Measurements from ENCODE around the gene LIPG.

LIPG gene

DNA sequence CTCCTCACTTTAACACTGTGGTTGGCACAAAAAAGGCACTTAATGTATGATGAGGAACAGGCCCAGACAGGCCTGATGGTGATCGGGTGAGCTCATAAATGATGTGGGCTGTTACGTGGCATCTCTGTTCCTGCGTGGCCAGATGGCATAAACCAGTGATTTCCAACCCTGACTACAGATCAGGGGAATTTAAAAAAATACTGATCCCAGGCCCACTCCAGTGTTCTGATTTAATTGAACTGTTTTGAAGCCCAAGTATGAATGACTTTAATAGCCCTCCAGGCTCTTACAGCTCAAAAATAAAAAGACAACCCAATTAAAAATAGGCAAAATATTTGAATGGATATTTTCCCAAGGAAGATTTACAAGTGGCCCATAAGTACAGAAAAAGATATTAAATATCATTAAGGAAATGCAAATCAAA is 48.2 kb downstream of the LIPG start:
- in situ Hi-C loops (cut with MboI; ENCODE audit: low sequenced_read_pairs), result no loop called here

DNA sequence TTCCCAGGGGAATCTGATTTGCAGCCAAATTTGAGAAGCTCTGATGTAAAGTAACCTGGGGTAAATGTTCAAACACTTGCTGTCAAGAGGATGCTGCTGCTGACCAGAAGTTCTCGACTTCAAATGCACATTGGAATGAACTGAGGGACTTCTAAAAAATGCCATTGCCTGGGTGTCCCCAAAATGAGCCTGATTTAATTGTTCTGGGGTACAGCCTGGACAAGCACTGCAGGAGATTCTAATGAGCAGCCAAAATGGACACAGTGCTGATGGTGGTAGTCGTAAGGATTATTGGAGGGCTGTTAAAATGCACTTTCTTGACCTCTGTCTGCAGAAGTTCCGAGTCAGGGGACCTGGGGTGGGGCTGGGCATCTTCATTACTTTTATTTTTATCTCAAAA is 49.5 kb downstream of the LIPG start:
- in situ Hi-C loops (cut with MboI; ENCODE audit: low sequenced_read_pairs), result no loop called here

DNA sequence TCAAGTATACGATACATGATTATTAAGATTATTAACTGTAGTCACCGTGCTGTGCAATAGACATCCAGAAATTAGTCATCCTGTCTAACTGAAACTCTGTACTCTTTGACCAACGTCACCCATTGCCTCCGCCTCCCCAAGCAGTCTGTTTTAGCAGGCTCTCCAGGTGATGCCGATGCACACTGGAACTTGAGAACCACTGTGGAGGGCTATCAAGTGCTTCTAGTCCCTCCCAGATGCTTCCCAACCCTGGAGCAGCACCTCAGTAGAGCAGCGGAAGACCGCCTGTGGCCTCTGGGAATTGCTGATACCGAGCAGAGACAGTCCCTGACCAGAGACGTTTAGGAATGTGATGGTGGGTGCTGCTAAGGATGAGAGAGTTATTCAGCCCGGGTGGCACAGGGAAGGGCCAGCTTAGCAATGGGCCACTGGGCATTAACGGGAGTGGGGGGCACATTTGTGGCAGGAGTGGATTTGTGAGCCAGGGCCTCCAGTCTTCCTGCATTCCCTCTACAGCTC is 50.7 kb downstream of the LIPG start:
- in situ Hi-C loops (cut with MboI; ENCODE audit: low sequenced_read_pairs), result no loop called here

DNA sequence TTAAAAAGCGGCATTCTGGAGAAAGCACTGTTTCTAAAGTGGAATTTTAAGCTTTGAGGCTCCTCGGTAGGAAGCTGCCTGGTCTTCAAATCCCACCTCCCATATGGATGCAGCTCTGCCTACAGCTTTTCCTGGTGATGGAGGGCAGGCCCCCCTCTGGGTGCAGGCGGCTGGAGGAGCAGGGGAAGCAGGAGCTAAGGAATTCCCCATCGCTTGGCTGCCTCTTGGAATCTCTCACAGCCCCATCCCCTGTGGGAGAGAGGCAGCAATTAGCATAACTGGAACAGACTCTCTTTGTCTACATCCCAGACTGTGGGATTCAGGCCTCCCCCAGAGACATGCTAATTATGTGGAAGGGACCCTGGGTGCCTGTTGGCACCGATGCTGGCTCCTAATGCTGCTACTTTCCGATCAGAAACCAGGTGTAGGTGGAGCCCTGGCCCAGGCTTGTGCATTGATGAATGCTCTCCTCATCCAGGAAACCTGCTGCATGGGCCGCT is 51.3 kb downstream of the LIPG start:
- in situ Hi-C loops (cut with MboI; ENCODE audit: low sequenced_read_pairs), result no loop called here

DNA sequence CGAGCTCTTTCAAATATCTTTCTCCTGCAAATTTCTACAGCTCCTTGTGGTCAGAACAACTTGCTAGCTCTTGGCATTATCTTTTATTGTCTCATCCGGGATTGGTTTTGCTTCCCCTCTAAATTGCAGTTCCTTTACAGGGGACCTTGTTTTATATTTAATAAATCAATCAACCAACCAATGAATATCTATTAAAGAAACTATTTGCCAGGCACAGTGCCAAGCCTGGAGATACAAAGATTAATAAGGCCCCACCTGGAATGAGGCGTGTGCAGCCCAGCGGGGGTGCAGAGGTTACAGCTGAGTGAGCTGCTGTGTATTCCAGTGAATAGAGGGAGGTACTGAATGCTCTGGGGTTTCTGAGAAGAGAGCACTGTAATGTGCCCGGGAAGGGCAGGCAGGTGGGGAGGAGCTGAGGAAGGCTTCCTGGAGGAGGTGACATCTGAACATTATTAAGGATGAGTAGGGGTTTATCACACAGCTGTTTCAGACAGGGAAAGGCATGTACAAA is 51.8 kb downstream of the LIPG start:
- in situ Hi-C loops (cut with MboI; ENCODE audit: low sequenced_read_pairs), result no loop called here

DNA sequence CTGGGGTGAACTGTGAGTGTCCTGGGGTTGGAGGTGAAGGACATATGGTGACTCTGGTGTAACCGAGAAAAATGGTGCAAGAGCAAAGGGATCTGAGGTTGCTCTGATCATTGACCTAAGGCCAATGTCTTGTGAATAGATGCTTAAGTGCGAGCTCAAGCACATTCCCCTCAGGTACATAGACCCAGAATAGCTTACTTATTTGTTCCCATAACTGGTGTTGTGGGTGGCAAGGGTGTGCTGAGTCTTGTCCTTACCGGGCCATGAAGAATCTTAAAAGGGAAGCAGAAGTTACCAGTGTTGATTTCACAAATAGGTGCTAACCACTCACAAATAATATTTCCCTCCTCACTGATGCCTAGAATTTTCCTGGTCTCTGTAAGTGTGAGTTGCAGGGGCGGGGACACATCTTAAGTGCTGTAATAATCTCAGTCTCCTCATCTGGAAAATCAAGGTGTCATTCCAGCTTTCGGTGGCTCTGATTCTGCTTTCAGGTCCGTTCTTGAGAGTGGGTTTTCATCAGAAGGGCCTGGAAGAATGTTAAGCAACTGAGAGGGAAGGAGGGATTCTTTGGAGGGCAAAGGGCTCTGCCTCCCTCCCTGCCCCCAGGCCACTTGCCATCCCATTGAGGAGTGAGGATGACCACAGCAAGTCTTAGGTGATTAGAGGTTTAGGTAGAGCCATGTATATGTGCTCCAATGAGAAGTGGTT is 54.9 kb downstream of the LIPG start:
- in situ Hi-C loops (cut with MboI; ENCODE audit: low sequenced_read_pairs), result no loop called here

DNA sequence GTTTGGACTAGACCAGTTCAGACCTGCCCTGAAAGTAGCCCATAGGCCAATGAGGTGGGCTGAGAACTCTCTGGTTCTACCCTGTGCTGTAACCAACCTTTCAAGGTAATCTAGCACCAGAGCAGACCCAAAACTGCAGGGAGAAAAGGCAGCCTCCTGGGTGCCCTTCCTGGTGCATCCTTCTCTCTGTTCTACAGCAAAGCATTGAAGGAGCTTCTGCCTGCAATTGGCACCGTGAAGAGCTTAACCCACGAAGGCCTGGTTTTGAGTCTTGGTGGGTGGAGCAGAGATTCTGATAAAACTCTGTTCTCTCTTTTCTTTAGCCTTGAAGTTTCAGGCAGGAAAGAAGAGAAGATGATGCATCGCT is 55.5 kb downstream of the LIPG start:
- in situ Hi-C loops (cut with MboI; ENCODE audit: low sequenced_read_pairs), result no loop called here

DNA sequence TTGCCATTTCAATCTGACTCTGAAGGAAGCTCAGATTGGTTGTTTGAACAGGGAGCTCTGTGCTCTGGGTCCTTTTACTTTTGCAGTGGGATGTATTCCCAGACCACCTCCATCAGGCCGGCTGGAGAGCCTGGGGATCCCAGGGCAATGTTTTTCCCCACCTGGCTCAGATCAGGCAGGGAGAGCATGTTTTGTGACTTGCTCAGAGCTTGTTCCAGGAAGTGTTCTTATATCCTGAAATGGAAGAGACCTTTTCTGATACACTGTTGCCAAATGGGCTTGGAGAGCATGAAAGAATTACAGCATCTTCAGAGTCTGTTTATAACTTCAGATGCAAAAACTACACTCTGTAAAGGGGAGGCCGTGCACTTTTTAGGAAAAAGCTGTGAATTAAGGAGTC is 56.0 kb downstream of the LIPG start:
- in situ Hi-C loops (cut with MboI; ENCODE audit: low sequenced_read_pairs), result no loop called here

DNA sequence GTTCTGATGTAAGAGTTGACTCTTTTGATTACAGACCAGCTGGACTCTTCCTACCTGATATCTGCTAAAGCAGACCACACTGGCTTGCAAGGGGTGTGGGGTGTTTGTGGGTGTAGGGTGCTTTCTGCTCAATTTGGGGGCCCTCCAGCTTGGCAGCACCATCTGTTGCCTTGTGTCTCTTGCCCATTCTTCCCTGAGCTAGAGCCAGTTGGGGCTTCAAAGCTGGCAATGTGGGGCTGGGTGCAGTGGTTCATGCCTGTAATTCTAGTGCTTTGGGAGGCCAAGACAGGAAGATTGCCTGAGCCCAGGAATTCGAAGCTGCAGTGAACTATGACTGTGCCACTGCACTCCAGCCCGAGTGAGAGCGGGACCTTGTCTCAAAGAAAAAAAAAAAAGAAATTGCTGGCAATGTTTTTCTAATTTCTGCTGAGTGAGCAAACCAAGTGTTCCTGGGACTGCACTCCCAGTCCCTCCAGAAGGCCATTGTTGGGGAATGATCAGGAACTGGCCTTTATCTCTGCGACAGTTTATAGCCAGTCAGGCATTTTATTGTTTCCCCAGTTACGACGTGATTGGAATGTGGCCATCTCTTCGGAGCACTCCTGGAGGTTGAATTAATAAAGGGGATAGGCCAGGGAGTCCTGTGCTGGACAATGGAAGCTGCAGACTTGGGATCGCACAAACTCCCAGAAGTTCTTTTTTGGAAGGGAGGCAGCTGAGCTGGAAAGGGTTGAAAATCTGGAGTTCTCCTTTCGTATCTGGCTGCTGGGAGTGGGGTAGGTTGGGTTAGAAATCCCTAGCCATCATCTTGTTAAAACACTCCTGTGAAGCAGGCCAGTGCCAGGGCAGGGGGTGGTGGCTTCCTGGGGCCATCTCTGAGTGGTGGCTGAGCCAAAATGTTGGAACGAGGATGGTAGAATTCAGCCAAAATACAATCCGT is 57.2 kb downstream of the LIPG start:
- in situ Hi-C loops (cut with MboI; ENCODE audit: low sequenced_read_pairs), result no loop called here

DNA sequence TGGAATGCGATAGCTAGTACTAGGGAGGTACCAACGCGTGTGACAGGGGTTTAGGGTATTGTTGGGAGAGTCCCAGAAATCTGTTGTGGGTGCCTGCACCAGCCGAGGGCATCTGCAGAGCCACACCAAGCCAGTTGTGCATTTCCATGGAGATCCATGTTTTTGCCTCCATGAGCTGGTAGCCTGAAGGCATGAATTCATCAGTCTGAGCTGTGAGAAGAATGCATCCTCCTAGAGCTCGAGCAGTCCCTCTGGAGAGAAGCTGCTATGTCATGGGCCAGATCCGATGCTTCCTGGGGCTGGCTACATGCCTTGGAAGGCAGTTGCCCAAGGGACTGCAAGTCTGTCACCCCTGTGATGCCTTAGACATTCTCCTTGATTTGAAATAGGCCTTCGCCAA is 57.9 kb downstream of the LIPG start:
- in situ Hi-C loops (cut with MboI; ENCODE audit: low sequenced_read_pairs), result no loop called here

DNA sequence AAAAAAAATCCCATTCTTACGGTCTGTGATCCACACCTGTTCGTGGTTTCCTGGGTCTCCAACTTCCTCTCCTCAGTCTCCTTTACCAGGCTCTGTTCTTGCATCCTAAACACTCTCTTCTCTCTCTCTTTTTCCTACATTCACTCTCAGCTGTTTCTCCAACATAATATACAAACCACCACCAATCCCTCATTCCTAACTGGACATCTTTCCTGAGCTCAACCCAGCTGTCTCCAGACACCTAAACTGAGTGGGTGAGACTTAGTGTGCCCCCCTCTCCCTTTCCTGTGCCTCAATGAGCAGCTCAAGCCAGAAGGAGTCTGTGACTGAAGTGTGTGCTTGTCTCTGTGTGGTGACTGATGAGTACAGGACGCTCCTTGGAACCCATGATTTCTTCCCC is 59.4 kb downstream of the LIPG start:
- in situ Hi-C loops (cut with MboI; ENCODE audit: low sequenced_read_pairs), result no loop called here

DNA sequence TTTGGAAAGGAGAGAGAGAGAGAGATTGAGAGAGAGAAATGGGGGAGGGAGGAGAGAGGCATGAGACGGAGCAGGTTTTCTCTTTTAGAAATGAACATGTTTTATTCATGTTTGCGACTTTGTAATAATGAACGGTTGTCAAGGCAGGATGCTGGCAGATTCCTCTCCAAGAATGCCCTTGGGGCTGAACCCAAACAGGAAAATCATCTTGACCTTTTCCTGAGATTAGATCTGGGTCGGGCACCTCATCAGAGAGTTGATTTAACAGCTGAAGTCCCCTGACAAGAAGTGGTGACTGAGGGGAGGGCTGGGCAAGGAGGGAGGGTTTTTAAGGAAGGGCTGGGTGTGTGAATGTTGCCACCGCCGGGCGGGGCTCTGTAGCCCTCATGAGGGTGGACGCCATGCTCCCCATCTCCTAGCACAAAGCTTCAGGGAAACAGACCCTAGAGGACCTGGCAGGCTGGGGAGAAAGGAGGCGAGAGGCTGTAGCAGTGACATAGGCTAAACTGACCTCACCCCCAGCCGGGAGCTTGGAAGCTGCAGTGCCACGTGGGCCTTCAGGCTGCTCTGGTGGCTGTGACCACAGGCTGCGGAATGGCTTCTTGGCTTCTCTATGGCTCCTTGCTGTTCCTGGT is 60.0 kb downstream of the LIPG start:
- in situ Hi-C loops (cut with MboI; ENCODE audit: low sequenced_read_pairs), result no loop called here

DNA sequence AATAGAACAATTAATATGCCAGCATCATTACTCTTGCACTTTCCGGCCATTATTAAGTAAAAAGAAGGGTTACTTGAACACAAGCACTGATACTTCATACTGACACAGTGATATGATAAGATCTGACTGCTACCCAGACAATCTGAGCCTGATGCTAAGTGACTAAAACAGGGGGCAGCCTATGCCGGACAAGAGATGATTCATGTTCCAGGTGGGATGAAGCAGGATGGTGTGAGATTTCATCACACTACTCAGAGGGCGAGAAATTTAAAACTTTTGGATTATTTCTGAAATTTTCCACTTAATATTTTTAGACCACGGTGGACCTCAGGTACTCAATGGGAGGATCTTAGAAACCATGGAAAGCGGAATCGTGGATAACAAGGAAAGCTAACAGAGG is 61.7 kb downstream of the LIPG start:
- in situ Hi-C loops (cut with MboI; ENCODE audit: low sequenced_read_pairs), result no loop called here

DNA sequence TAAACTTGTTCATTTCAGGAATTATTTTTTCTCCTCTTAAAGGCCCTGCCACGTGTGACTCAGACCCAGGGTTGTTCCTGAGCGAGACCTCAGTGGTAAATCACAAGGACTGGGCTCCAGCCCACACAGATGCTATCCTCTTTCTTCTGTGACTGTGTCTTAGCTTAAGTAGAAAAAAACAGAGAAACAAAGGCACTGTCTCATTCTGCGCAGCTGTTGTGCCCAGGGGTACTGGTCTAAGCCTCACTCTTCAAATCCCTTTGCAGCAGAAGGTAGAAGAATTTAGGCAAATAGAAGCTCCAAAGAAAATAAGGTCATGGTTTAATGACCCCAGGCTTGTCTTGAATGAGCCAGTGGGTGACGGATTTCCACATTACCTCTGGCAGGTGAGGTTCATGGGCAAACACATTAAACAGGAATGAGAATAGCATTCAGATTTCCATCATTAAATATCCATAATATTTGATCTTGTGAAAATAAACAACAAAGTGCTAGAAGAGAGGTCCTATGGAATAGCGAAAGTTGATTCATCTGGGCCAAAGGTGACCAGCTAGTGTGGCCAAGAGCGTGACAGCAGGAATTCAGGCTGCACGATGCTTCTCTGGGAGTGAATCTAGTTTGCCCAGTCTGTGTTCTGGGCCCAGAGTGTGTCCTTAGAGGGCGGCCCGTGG is 63.3 kb downstream of the LIPG start:
- in situ Hi-C loops (cut with MboI; ENCODE audit: low sequenced_read_pairs), result no loop called here

DNA sequence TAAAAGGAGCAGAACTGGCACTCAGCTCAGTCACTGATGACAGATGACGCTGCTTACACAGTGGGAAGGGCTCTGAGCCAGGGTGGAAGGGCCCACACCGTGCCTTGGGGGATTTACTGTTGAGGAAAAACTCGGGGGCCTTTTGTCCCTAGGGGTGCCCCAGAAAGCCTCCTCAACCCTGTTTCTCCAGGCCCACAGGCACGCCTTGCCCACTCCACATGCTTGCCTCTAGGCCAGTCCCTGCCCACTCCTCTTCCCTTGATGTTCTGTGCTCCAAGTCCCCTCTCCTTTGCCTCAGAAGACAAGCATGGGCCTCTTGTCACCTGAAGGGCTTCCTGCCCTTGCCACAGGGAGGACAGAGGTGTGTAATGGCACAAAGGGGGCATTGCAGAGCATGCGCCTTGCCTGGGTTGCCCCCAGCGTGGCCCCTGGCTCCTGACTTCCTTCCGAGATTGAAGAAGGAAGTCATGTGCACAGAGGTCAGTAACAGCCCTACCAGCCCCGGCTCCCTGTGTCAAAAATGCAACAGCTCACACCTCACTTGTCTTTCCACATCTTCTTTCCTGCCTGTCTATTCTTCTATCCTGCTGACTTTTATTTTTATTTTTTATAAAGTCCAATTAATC is 65.1 kb downstream of the LIPG start:
- in situ Hi-C loops (cut with MboI; ENCODE audit: low sequenced_read_pairs), result no loop called here

DNA sequence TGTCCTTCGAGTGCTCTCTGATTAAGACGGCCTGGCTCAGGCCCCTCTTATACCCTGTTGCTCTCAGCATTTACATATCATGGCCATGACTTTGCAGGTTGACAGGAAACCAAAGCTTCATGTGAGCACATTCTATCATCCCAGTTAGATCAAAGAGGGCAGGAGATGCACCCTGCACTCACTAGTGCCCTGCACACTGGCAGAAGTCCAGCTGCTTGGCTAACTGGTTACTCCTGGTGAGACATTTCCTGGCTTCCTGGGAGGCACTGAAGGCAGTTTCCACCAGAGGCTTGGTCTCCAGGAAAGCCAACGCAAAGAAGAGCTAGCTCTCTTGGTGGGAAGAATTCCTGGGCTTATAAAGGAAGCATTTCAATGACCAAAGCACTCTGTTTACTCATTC is 66.3 kb downstream of the LIPG start:
- in situ Hi-C loops (cut with MboI; ENCODE audit: low sequenced_read_pairs), result no loop called here

DNA sequence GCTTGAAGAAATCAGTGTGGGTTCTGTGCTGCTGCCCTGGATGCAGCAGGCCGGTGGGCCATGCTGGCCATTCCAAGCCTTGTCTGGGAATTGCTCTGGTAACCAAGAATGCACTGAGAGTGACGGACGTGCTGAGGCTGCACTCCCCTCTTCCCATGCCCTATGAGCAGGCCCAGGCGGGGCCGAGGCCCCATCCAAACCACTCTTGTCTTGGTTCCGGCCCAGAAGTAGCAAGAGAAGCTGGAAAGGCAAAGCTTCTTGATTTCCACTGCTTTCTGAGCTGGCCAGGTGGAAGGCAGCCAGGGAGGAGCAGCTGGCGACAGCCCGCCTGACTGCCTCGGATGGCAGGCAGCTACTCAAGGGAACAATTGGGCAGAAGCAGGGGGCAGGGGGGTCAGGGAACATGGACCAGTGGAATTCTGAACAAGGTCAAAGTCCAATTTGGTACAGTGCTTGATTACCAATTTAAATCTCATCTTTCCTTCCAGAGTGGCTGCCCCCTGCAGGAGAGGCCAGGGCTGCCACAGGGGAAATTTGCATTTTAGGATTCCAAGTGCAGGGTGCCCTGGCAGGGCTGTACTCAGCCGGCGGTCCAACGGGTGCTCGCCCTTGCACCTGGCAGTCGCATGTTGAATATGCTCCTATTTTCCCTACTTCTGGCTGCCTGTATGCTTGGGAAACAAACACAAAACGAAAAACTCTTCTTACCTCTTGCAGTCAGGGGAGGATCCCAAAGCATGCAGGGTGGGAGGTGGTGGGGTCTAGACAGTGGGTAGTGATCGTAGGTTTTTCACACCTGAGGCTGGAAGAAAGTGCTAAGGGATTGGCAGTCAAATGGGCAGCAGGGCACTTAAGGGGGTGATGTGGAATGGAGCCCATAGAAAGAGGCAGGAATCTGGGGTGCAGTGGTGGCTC is 67.3 kb downstream of the LIPG start:
- in situ Hi-C loops (cut with MboI; ENCODE audit: low sequenced_read_pairs), result no loop called here

DNA sequence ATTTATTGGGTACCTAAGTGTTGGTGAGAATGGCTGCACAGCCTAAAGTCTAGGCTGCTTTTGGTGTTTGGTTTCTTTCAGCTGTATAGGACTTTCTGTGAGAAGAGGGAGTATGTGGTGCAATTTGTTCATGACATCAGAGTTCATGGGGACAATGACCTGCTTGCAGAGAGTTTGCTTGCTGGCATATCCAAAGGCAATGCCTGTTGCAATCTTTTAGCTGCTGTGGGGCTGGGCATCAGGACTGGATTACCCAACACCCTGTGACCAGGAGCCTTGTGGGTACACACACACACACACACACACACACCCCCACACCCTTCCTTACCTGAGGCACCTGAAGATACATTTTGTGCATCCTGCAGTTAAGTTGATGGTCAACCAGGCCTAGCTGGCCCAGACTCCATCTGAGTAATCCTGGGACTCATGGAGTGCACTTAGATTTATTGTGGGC is 68.4 kb downstream of the LIPG start:
- in situ Hi-C loops (cut with MboI; ENCODE audit: low sequenced_read_pairs), result no loop called here
